ENCODE data around the gene NUP62.

- TF ChIP-seq POLR2A (IDR thresholded peaks at IDR 0.05), result no peak
- TF ChIP-seq, protein P1, sequence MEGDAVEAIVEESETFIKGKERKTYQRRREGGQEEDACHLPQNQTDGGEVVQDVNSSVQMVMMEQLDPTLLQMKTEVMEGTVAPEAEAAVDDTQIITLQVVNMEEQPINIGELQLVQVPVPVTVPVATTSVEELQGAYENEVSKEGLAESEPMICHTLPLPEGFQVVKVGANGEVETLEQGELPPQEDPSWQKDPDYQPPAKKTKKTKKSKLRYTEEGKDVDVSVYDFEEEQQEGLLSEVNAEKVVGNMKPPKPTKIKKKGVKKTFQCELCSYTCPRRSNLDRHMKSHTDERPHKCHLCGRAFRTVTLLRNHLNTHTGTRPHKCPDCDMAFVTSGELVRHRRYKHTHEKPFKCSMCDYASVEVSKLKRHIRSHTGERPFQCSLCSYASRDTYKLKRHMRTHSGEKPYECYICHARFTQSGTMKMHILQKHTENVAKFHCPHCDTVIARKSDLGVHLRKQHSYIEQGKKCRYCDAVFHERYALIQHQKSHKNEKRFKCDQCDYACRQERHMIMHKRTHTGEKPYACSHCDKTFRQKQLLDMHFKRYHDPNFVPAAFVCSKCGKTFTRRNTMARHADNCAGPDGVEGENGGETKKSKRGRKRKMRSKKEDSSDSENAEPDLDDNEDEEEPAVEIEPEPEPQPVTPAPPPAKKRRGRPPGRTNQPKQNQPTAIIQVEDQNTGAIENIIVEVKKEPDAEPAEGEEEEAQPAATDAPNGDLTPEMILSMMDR (IDR thresholded peaks at IDR 0.05), result no peak
Observed at GRCh38 chr19:49860336-49861102, 68.8 kb downstream of the NUP62 start.

Measured in prostate gland (tissue), 2 donors.